ENCODE measurements around the gene XPO6.
A peak's percentile ranks its signal among the peaks of the same experiment; 100 is the strongest.

The XPO6 gene

GRCh38 chr16:28098171-28098958, 113.4 kb downstream of the XPO6 start:
- no peak overlapping the region for H3K9ac ChIP-seq (ENCODE audit: low read depth, low read length)
- no peaks in the 10 kb centered on the region for H3K9me3 ChIP-seq (ENCODE audit: insufficient read depth, low read depth, low read length)
- H3K4me1 ChIP-seq (ENCODE audit: insufficient read depth, low read length) = peaks cover 7% of the 10 kb centered on the region
- H3K27ac ChIP-seq (ENCODE audit: low read depth, low read length) = no peak overlapping the region
- peaks cover 66% of the 10 kb centered on the region for H3K36me3 ChIP-seq (ENCODE audit: insufficient read depth, low read length)
- WGBS = 96% methylated on average over 21 of the region's 21 CpGs
- H3K4me3 ChIP-seq (ENCODE audit: low read length) = no peak overlapping the region
- H3K27me3 ChIP-seq (ENCODE audit: insufficient read depth, low read length) = no peaks in the 10 kb centered on the region

- no peak overlapping the region for H3K9ac ChIP-seq (ENCODE audit: low read depth, low read length)
- peaks cover 15% of the 10 kb centered on the region for H3K4me1 ChIP-seq (ENCODE audit: insufficient read depth, low read length)
- H3K9me3 ChIP-seq (ENCODE audit: insufficient read depth, low read depth, low read length) = no peaks in the 10 kb centered on the region
- no peak overlapping the region for H3K4me3 ChIP-seq (ENCODE audit: low read length)
- 92% methylated on average over 17 of the region's 17 CpGs for WGBS
- H3K27me3 ChIP-seq (ENCODE audit: insufficient read depth, low read length) = no peaks in the 10 kb centered on the region
- no peak overlapping the region for H3K27ac ChIP-seq (ENCODE audit: low read depth, low read length)
- peaks cover 55% of the 10 kb centered on the region for H3K36me3 ChIP-seq (ENCODE audit: insufficient read depth, low read length)
These were observed 114.5 kb downstream of the XPO6 start for GRCh38 chr16:28096983-28097899.

- Histone ChIP-seq H3K27ac (ENCODE audit: low read depth, low read length) (peak overlapping the region; percentile 79), H3K9ac (ENCODE audit: low read depth, low read length) (peak overlapping the region; percentile 38), H3K9me3 (ENCODE audit: insufficient read depth, low read depth, low read length) (no peaks in the 10 kb centered on the region), H3K36me3 (ENCODE audit: insufficient read depth, low read length) (peaks cover 18% of the 10 kb centered on the region), H3K4me3 (ENCODE audit: low read length) (no peak overlapping the region; the same call in 1 of the 2 replicates), H3K27me3 (ENCODE audit: insufficient read depth, low read length) (no peaks in the 10 kb centered on the region), H3K4me1 (ENCODE audit: insufficient read depth, low read length) (peaks cover 29% of the 10 kb centered on the region)
- 46% methylated on average over 5 of the region's 5 CpGs for WGBS
These were observed 118.4 kb downstream of the XPO6 start for GRCh38 chr16:28093385-28093725.

GRCh38 chr16:28092721-28093384, 118.9 kb downstream of the XPO6 start:
- 45% methylated on average over 17 of the region's 17 CpGs for WGBS
- peak overlapping the region; percentile 79 for H3K27ac ChIP-seq (ENCODE audit: low read depth, low read length)
- no peaks in the 10 kb centered on the region for H3K27me3 ChIP-seq (ENCODE audit: insufficient read depth, low read length)
- no peaks in the 10 kb centered on the region for H3K9me3 ChIP-seq (ENCODE audit: insufficient read depth, low read depth, low read length)
- peak overlapping the region; percentile 38 for H3K9ac ChIP-seq (ENCODE audit: low read depth, low read length)
- peaks cover 13% of the 10 kb centered on the region for H3K36me3 ChIP-seq (ENCODE audit: insufficient read depth, low read length)
- H3K4me1 ChIP-seq (ENCODE audit: insufficient read depth, low read length) = peaks cover 29% of the 10 kb centered on the region
- H3K4me3 ChIP-seq (ENCODE audit: low read length) = no peak overlapping the region; the same call in 1 of the 2 replicates

- Histone ChIP-seq H3K27ac (ENCODE audit: low read depth, low read length) (peak overlapping the region; percentile 45; the same call in 1 of the 2 replicates), H3K9ac (ENCODE audit: low read depth, low read length) (no peak overlapping the region), H3K36me3 (ENCODE audit: insufficient read depth, low read length) (peaks cover 1% of the 10 kb centered on the region; the same call in 1 of the 2 replicates), H3K27me3 (ENCODE audit: insufficient read depth, low read length) (no peaks in the 10 kb centered on the region), H3K4me3 (ENCODE audit: low read length) (no peak overlapping the region), H3K9me3 (ENCODE audit: insufficient read depth, low read depth, low read length) (no peaks in the 10 kb centered on the region), H3K4me1 (ENCODE audit: insufficient read depth, low read length) (peaks cover 29% of the 10 kb centered on the region)
- 83% methylated on average over 12 of the region's 12 CpGs for WGBS
These were observed 120.1 kb downstream of the XPO6 start for GRCh38 chr16:28091656-28092055.

GRCh38 chr16:28090646-28091377, 121.0 kb downstream of the XPO6 start:
- peak overlapping the region; percentile 45; the same call in 1 of the 2 replicates for H3K27ac ChIP-seq (ENCODE audit: low read depth, low read length)
- peaks cover 29% of the 10 kb centered on the region for H3K4me1 ChIP-seq (ENCODE audit: insufficient read depth, low read length)
- no peaks in the 10 kb centered on the region for H3K27me3 ChIP-seq (ENCODE audit: insufficient read depth, low read length)
- H3K9me3 ChIP-seq (ENCODE audit: insufficient read depth, low read depth, low read length) = no peaks in the 10 kb centered on the region
- H3K4me3 ChIP-seq (ENCODE audit: low read length) = no peak overlapping the region
- no peak overlapping the region for H3K9ac ChIP-seq (ENCODE audit: low read depth, low read length)
- H3K36me3 ChIP-seq (ENCODE audit: insufficient read depth, low read length) = no peaks in the 10 kb centered on the region
- WGBS = 78% methylated on average over 19 of the region's 19 CpGs

- no peaks in the 10 kb centered on the region for H3K27me3 ChIP-seq (ENCODE audit: insufficient read depth, low read length)
- H3K9me3 ChIP-seq (ENCODE audit: insufficient read depth, low read depth, low read length) = no peaks in the 10 kb centered on the region
- no peak overlapping the region for H3K9ac ChIP-seq (ENCODE audit: low read depth, low read length)
- peaks cover 29% of the 10 kb centered on the region for H3K4me1 ChIP-seq (ENCODE audit: insufficient read depth, low read length)
- H3K27ac ChIP-seq (ENCODE audit: low read depth, low read length) = no peak overlapping the region
- 94% methylated on average over 7 of the region's 7 CpGs for WGBS
- H3K4me3 ChIP-seq (ENCODE audit: low read length) = no peak overlapping the region
- H3K36me3 ChIP-seq (ENCODE audit: insufficient read depth, low read length) = no peaks in the 10 kb centered on the region
These were observed 121.8 kb downstream of the XPO6 start for GRCh38 chr16:28089992-28090365.

GRCh38 chr16:28089205-28089991, 122.4 kb downstream of the XPO6 start:
- no peak overlapping the region for H3K27ac ChIP-seq (ENCODE audit: low read depth, low read length)
- H3K36me3 ChIP-seq (ENCODE audit: insufficient read depth, low read length) = no peaks in the 10 kb centered on the region
- no peak overlapping the region for H3K4me3 ChIP-seq (ENCODE audit: low read length)
- H3K9me3 ChIP-seq (ENCODE audit: insufficient read depth, low read depth, low read length) = no peaks in the 10 kb centered on the region
- H3K27me3 ChIP-seq (ENCODE audit: insufficient read depth, low read length) = no peaks in the 10 kb centered on the region
- no peak overlapping the region for H3K9ac ChIP-seq (ENCODE audit: low read depth, low read length)
- 92% methylated on average over 3 of the region's 3 CpGs for WGBS
- H3K4me1 ChIP-seq (ENCODE audit: insufficient read depth, low read length) = peaks cover 29% of the 10 kb centered on the region

GRCh38 chr16:28087675-28088300, 124.0 kb downstream of the XPO6 start:
- no peaks in the 10 kb centered on the region for H3K9me3 ChIP-seq (ENCODE audit: insufficient read depth, low read depth, low read length)
- peaks cover 15% of the 10 kb centered on the region for H3K4me1 ChIP-seq (ENCODE audit: insufficient read depth, low read length)
- no peak overlapping the region for H3K27ac ChIP-seq (ENCODE audit: low read depth, low read length)
- H3K36me3 ChIP-seq (ENCODE audit: insufficient read depth, low read length) = no peaks in the 10 kb centered on the region
- no peak overlapping the region for H3K9ac ChIP-seq (ENCODE audit: low read depth, low read length)
- 88% methylated on average over 7 of the region's 7 CpGs for WGBS
- H3K27me3 ChIP-seq (ENCODE audit: insufficient read depth, low read length) = no peaks in the 10 kb centered on the region
- H3K4me3 ChIP-seq (ENCODE audit: low read length) = no peak overlapping the region
